Progenitor cell of endocrine pancreas (in vitro differentiated cells): ENCODE data around the gene PRND. TPM values are rescaled to one million over a fixed set of nuclear protein-coding genes. Genes with fewer than 3 reads are reported as not detected.
"Not testable (repeated sequence)": the region's sequence is repeated elsewhere in the genome, so short reads cannot be mapped to it uniquely, and the experiment has no call there.

ENCODE experiments used
- DNase-seq: peaks from one replicate; pipeline ENCODE4 v3.0.0; 2021; ENCODE audit warnings: low spot score; ENCODE audit not compliant: unreplicated experiment
- H3K27ac Mint-ChIP-seq: 2 replicates; pipeline ENCODE4 v1.8.0; 2021; ENCODE audit warnings: mild to moderate bottlenecking, moderate library complexity, mixed read lengths
- H3K27me3 Mint-ChIP-seq: 2 replicates; pipeline ENCODE4 v1.8.0; 2021; ENCODE audit warnings: mixed read lengths
- H3K36me3 Mint-ChIP-seq: 2 replicates; pipeline ENCODE4 v1.8.0; 2022; ENCODE audit warnings: mixed read lengths; ENCODE audit not compliant: insufficient read depth
- H3K4me1 Mint-ChIP-seq: 2 replicates; pipeline ENCODE4 v1.8.0; 2021; ENCODE audit warnings: low read depth, mixed read lengths
- H3K4me3 Mint-ChIP-seq: 2 replicates; pipeline ENCODE4 v1.8.0; 2021; ENCODE audit warnings: low read depth, mild to moderate bottlenecking, moderate library complexity, mixed read lengths
- H3K9me3 Mint-ChIP-seq: 2 replicates; pipeline ENCODE4 v1.8.0; 2021; ENCODE audit warnings: low read depth, mixed read lengths
- CTCF ChIP-seq: fragments of 200-600 bp; sonication (generic); IDR thresholded peaks from one replicate; pipeline ENCODE4 v1.5.0; 2021; ENCODE audit warnings: antibody characterized with exemption, mild to moderate bottlenecking; ENCODE audit not compliant: unreplicated experiment
- total RNA-seq: library from RNA; stranded (reverse); gene quantifications from 2 replicates; pipeline ENCODE4 v1.2.1, GENCODE V29; 2021

PRND gene
- total RNA-seq, 1 donor from 2014 or later: not detected

- no peaks in the 10 kb centered on the region for H3K36me3 Mint-ChIP-seq
These were observed 18.4 kb upstream of the PRND start for GRCh38 chr20:4703281-4703676.

GRCh38 chr20:4706941-4707340, 14.8 kb upstream of the PRND start:
- H3K36me3 Mint-ChIP-seq, H3K27ac Mint-ChIP-seq, DNase-seq, H3K4me1 Mint-ChIP-seq, H3K27me3 Mint-ChIP-seq, H3K9me3 Mint-ChIP-seq, H3K4me3 Mint-ChIP-seq: not testable (repeated sequence)

More at GRCh38 chr20:4703281-4703676, 18.4 kb upstream of the PRND start:
- Mint-ChIP-seq H3K27ac (no peak overlapping the region), H3K4me1 (no peaks in the 10 kb centered on the region), H3K4me3 (no peak overlapping the region), H3K27me3 (peaks cover 8% of the 10 kb centered on the region), H3K9me3 (no peaks in the 10 kb centered on the region)
- no peak for TF ChIP-seq CTCF
- DNase-seq: no peak

- H3K4me1 Mint-ChIP-seq: no peaks in the 10 kb centered on the region
- DNase-seq: no peak
- H3K9me3 Mint-ChIP-seq: no peaks in the 10 kb centered on the region
- TF ChIP-seq CTCF: no peak
- H3K27me3 Mint-ChIP-seq: peaks cover 8% of the 10 kb centered on the region
- H3K4me3 Mint-ChIP-seq: no peak overlapping the region
- no peak overlapping the region for H3K27ac Mint-ChIP-seq
- no peaks in the 10 kb centered on the region for H3K36me3 Mint-ChIP-seq
These were observed 13.7 kb upstream of the PRND start for GRCh38 chr20:4708036-4708435.

- Mint-ChIP-seq H3K4me3 (no peak overlapping the region), H3K36me3 (no peaks in the 10 kb centered on the region), H3K27ac (no peak overlapping the region), H3K27me3 (peaks cover 8% of the 10 kb centered on the region), H3K4me1 (no peaks in the 10 kb centered on the region), H3K9me3 (no peaks in the 10 kb centered on the region)
- no peak for DNase-seq
- no peak for TF ChIP-seq CTCF
These were observed 12.9 kb upstream of the PRND start for GRCh38 chr20:4708856-4709255.

- no peak for DNase-seq
- H3K36me3 Mint-ChIP-seq: no peaks in the 10 kb centered on the region
- H3K4me3 Mint-ChIP-seq: no peak overlapping the region
- no peak for TF ChIP-seq CTCF
- H3K27ac Mint-ChIP-seq: no peak overlapping the region
- H3K4me1 Mint-ChIP-seq: no peaks in the 10 kb centered on the region
- H3K27me3 Mint-ChIP-seq: peaks cover 4% of the 10 kb centered on the region
- no peaks in the 10 kb centered on the region for H3K9me3 Mint-ChIP-seq
These were observed 12.2 kb upstream of the PRND start for GRCh38 chr20:4709261-4710105.

- Mint-ChIP-seq H3K27me3 (no peaks in the 10 kb centered on the region), H3K4me3 (no peak overlapping the region), H3K27ac (no peak overlapping the region), H3K36me3 (no peaks in the 10 kb centered on the region), H3K4me1 (no peaks in the 10 kb centered on the region), H3K9me3 (no peaks in the 10 kb centered on the region)
- no peak for DNase-seq
- TF ChIP-seq CTCF: no peak
These were observed 11.6 kb upstream of the PRND start for GRCh38 chr20:4710106-4710475.
